Fibroblast of lung (primary cell): ENCODE measurements around the gene ASXL2. TPM values are rescaled to one million over a fixed set of nuclear protein-coding genes. Genes with fewer than 3 reads are reported as not detected.

Source experiments
- DNase-seq, 2 donors: peaks; one replicate each; pipeline versions ENCODE4 v3.0.0 to v3.0.0-alpha.2; 2010; ENCODE audit warnings: low read depth in 2 of 2
- H2AFZ ChIP-seq: 2 replicates; pipeline ENCODE4 v1.5.1; 2012; ENCODE audit warnings: low read length, control low read depth, inconsistent platforms
- H3K27ac ChIP-seq: 2 replicates; pipeline ENCODE4 v1.5.1; 2011; ENCODE audit warnings: low read length, control low read depth; ENCODE audit not compliant: insufficient read depth
- H3K27me3 ChIP-seq: 2 replicates; pipeline ENCODE4 v1.5.1; 2011; ENCODE audit warnings: mild to moderate bottlenecking, low read length; ENCODE audit not compliant: control insufficient read depth, insufficient read depth
- H3K36me3 ChIP-seq: 2 replicates; pipeline ENCODE4 v1.5.1; 2011; ENCODE audit warnings: low read length; ENCODE audit not compliant: control insufficient read depth, insufficient read depth
- H3K4me1 ChIP-seq: 2 replicates; pipeline ENCODE4 v1.5.1; 2011; ENCODE audit warnings: low read length; ENCODE audit not compliant: control insufficient read depth, insufficient read depth; ENCODE audit errors: extremely low read depth
- H3K4me2 ChIP-seq: 2 replicates; pipeline ENCODE4 v1.5.1; 2011; ENCODE audit warnings: low read length, control low read depth; ENCODE audit not compliant: insufficient read depth; ENCODE audit errors: extremely low read depth
- H3K4me3 ChIP-seq, 4 experiments: fragments of 200-600 bp in 1 of 4; sonication (generic) in 1 of 4; replicated peaks in 1 of 4; 2 replicates each; pipeline ENCODE4 v1.5.1; 2011 to 2016; ENCODE audit warnings: low read length in 4 of 4, low read depth in 3 of 4, mild to moderate bottlenecking in 3 of 4, control low read depth in 2 of 4, inconsistent platforms in 1 of 4, mixed read lengths in 1 of 4; ENCODE audit not compliant: insufficient read depth in 1 of 4; ENCODE audit errors: control extremely low read depth in 1 of 4
- H3K79me2 ChIP-seq: 2 replicates; pipeline ENCODE4 v1.5.1; 2012; ENCODE audit warnings: mild to moderate bottlenecking, low read length, inconsistent platforms; ENCODE audit not compliant: control insufficient read depth, insufficient read depth
- H3K9ac ChIP-seq: 2 replicates; pipeline ENCODE4 v1.5.1; 2011; ENCODE audit warnings: mild to moderate bottlenecking, low read length, control low read depth; ENCODE audit not compliant: insufficient read depth
- H3K9me3 ChIP-seq: 2 replicates; pipeline ENCODE4 v1.5.1; 2012; ENCODE audit warnings: low read depth, low read length; ENCODE audit not compliant: control insufficient read depth, insufficient read depth
- H4K20me1 ChIP-seq: 2 replicates; pipeline ENCODE4 v1.5.1; 2011; ENCODE audit warnings: low read length; ENCODE audit not compliant: control insufficient read depth, insufficient read depth; ENCODE audit errors: extremely low read depth
- EZH2 ChIP-seq: IDR thresholded peaks from 2 replicates; pipeline ENCODE4 v1.5.1; 2012; ENCODE audit warnings: low read length, control low read depth, mild to moderate bottlenecking; ENCODE audit errors: missing control alignments
- polyA plus RNA-seq, 2 donors: library from polyadenylated mRNA; depleted of rRNA in 1 of 2; stranded (reverse) in 1 of 2; unstranded in 1 of 2; fragments of >200 nt; gene quantifications; 2 replicates each; pipeline ENCODE4 v1.2.1, GENCODE V29; 2011 to 2012; ENCODE audit warnings: missing spikeins in 1 of 2
- total RNA-seq: library from RNA; depleted of rRNA; stranded (reverse); fragments of >200 nt; gene quantifications from 2 replicates; pipeline ENCODE4 v1.2.1, GENCODE V29; 2014
- TF ChIP-seq, protein P1 (sequence below), 2 donors: IDR thresholded peaks in 1 of 2; conservative IDR thresholded peaks in 1 of 2; 1 replicate in 1 of 2; 2 replicates in 1 of 2; pipeline ENCODE4 v1.5.1; 2011 to 2012; ENCODE audit warnings: low read length in 2 of 2, control low read depth in 1 of 2, inconsistent platforms in 1 of 2, low read depth in 1 of 2, mild to moderate bottlenecking in 1 of 2

The ASXL2 gene
- total and polyA plus RNA-seq, 2 donors (not counting 1 experiment from before 2014, with no cell fraction given) = 5.9 to 16.6 TPM

DNA sequence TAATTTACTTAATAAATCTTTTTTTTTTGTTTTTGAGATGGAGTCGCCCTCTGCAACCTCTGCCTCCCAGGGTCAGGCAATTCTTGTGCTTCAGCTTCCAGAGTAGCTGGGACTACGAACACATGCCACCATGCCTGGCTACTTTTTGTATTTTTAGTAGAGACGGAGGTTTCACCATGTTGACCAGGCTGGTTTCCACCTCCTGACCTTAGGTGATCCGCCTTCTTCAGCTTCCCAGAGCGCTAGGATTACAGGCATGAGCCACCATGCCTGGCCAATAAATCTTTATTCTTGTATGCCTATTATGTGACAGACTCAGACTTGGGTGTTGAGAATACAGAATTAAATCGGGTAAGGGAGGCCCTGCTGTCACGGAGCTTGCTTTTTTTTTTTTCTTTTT is 16.7 kb upstream of the ASXL2 start:
- DNase-seq = no peak
- no peak for TF ChIP-seq EZH2
- TF ChIP-seq, protein P1, sequence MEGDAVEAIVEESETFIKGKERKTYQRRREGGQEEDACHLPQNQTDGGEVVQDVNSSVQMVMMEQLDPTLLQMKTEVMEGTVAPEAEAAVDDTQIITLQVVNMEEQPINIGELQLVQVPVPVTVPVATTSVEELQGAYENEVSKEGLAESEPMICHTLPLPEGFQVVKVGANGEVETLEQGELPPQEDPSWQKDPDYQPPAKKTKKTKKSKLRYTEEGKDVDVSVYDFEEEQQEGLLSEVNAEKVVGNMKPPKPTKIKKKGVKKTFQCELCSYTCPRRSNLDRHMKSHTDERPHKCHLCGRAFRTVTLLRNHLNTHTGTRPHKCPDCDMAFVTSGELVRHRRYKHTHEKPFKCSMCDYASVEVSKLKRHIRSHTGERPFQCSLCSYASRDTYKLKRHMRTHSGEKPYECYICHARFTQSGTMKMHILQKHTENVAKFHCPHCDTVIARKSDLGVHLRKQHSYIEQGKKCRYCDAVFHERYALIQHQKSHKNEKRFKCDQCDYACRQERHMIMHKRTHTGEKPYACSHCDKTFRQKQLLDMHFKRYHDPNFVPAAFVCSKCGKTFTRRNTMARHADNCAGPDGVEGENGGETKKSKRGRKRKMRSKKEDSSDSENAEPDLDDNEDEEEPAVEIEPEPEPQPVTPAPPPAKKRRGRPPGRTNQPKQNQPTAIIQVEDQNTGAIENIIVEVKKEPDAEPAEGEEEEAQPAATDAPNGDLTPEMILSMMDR (conservative IDR thresholded peaks at IDR 0.05 in 1 of 2, IDR thresholded peaks at IDR 0.05 in 1 of 2; ENCODE audit: low read depth in 1 of 2, low read length in 2 of 2) = no peak
- no peaks in the 10 kb centered on the region for H3K79me2 ChIP-seq
- no peaks in the 10 kb centered on the region for H3K4me1 ChIP-seq
- H4K20me1 ChIP-seq = no peaks in the 10 kb centered on the region
- H2AFZ ChIP-seq = no peak overlapping the region
- H3K27ac ChIP-seq = no peak overlapping the region
- H3K36me3 ChIP-seq = no peaks in the 10 kb centered on the region
- H3K9me3 ChIP-seq = no peaks in the 10 kb centered on the region
- no peaks in the 10 kb centered on the region for H3K27me3 ChIP-seq
- H3K4me3 ChIP-seq = no peak overlapping the region
- no peak overlapping the region for H3K9ac ChIP-seq
- no peak overlapping the region for H3K4me2 ChIP-seq

DNA sequence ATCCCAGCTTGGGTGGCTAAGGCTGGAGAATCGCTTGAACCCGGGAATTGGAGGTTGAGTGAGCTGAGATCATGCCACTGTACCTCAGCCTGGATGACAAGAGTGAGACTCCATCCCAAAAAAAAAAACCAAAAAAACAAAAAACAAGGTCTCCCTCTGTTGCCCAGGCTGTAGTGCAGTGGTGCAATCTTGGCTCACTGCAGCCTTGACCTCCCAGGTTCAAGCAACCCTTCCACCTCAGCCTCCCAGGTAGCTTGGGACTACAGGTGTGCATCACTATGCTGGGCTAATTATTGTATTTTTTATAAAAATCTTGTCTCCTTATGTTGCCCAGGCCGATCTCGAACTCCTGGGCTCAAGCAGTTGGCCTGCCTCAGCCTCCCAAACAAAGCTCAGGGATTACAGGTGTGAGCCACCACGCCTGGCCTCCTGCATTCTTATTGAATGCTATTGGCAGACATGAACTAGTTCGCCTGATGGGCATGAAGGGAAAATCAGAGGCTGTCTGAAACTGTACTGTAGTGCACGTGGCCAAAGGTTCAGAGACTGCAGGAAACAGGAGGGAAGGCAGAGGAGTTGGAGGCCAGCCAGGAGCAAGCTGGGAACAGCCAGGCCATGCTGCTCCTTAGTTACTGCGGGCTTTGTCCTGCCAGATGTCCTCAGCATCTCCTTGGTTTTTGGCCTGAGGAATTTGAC is 16.0 kb upstream of the ASXL2 start:
- no peak overlapping the region for H3K27ac ChIP-seq
- TF ChIP-seq EZH2 = no peak
- TF ChIP-seq, protein P1 (conservative IDR thresholded peaks at IDR 0.05 in 1 of 2, IDR thresholded peaks at IDR 0.05 in 1 of 2; ENCODE audit: low read depth in 1 of 2, low read length in 2 of 2) = no peak
- H3K36me3 ChIP-seq = no peaks in the 10 kb centered on the region
- H3K4me3 ChIP-seq = no peak overlapping the region
- H3K9ac ChIP-seq = no peak overlapping the region
- no peaks in the 10 kb centered on the region for H3K9me3 ChIP-seq
- no peaks in the 10 kb centered on the region for H4K20me1 ChIP-seq
- no peaks in the 10 kb centered on the region for H3K79me2 ChIP-seq
- no peak overlapping the region for H2AFZ ChIP-seq
- no peaks in the 10 kb centered on the region for H3K27me3 ChIP-seq
- no peaks in the 10 kb centered on the region for H3K4me1 ChIP-seq
- H3K4me2 ChIP-seq = no peak overlapping the region
- peak; percentile 42 to 43 for DNase-seq

DNA sequence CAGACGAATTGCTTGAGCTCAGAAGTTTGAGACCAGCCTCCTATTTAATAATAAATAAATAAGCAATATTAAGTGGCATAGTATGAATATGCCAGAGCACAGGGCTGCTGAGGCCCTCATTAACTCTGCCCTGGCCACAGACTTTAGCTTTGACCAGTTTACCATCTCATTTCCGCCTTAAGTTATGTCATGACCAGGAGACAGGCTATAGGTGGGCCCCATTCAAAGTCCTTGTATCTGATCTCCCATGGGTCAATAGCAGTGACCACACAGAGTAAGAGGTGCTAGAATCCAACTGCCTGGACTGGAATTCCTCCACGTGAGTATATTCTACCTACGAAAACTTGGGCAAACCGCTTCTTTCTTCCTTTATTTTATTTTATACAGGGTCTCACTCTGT is 13.4 kb upstream of the ASXL2 start:
- H4K20me1 ChIP-seq = no peaks in the 10 kb centered on the region
- H3K9ac ChIP-seq = no peak overlapping the region
- H2AFZ ChIP-seq = no peak overlapping the region
- TF ChIP-seq, protein P1 (conservative IDR thresholded peaks at IDR 0.05 in 1 of 2, IDR thresholded peaks at IDR 0.05 in 1 of 2; ENCODE audit: low read depth in 1 of 2, low read length in 2 of 2) = no peak
- TF ChIP-seq EZH2 = no peak
- no peaks in the 10 kb centered on the region for H3K27me3 ChIP-seq
- H3K4me3 ChIP-seq = no peak overlapping the region
- H3K4me2 ChIP-seq = no peak overlapping the region
- H3K79me2 ChIP-seq = no peaks in the 10 kb centered on the region
- H3K27ac ChIP-seq = no peak overlapping the region
- DNase-seq = no peak
- no peaks in the 10 kb centered on the region for H3K9me3 ChIP-seq
- H3K4me1 ChIP-seq = no peaks in the 10 kb centered on the region
- H3K36me3 ChIP-seq = no peaks in the 10 kb centered on the region
